ENCODE data around the gene TBX6. TPM values are rescaled to one million over a fixed set of nuclear protein-coding genes. Genes with fewer than 3 reads are reported as not detected.
A peak's percentile ranks its signal among the peaks of the same experiment; 100 is the strongest.

Gene TBX6
- polyA plus RNA-seq, 1 donor from 2014 or later: not detected

GRCh38 chr16:30122604-30123160, 31.0 kb upstream of the TBX6 start:
- Histone ChIP-seq H3F3A (ENCODE audit: insufficient read depth, low read length, poor library complexity, severe bottlenecking) (no peaks in the 10 kb centered on the region), H3K4me3 (ENCODE audit: low read length) (peak overlapping the region; percentile 90), H3K9ac (ENCODE audit: low read length) (peak overlapping the region; percentile 85), H3K9me3 (ENCODE audit: low read length) (no peaks in the 10 kb centered on the region), H3K27me3 (ENCODE audit: insufficient read depth, low read depth, low read length) (no peaks in the 10 kb centered on the region), H3K27ac (ENCODE audit: low read length) (peak overlapping the region; percentile 55), H4K20me1 (ENCODE audit: insufficient read depth) (no peaks in the 10 kb centered on the region), H3K9me2 (ENCODE audit: insufficient read depth, low read length) (no peaks in the 10 kb centered on the region), H3K79me2 (replicated peaks; ENCODE audit: insufficient read depth, low read length) (no peaks in the 10 kb centered on the region), H2AFZ (ENCODE audit: low read depth, low read length) (peak overlapping the region; percentile 75), H3K36me3 (ENCODE audit: insufficient read depth, low read length) (no peaks in the 10 kb centered on the region), H3K4me2 (ENCODE audit: low read length) (peak overlapping the region; percentile 80)
- no peak for TF ChIP-seq CTCF (IDR thresholded peaks at IDR 0.05; ENCODE audit: poor library complexity, severe bottlenecking)
- peak; percentile 8 for TF ChIP-seq REST (IDR thresholded peaks at IDR 0.05; ENCODE audit: borderline replicate concordance)
- no peak for TF ChIP-seq TAF1 (IDR thresholded peaks at IDR 0.05; ENCODE audit: low read depth)
- TF ChIP-seq MXI1 (conservative IDR thresholded peaks at IDR 0.05; ENCODE audit: poor library complexity, severe bottlenecking): peak; percentile 16
- peak; percentile 7 for TF ChIP-seq POLR2AphosphoS5 (IDR thresholded peaks at IDR 0.05)
- TF ChIP-seq EZH2 (IDR thresholded peaks at IDR 0.05; ENCODE audit: borderline replicate concordance, insufficient read depth, low read length, poor library complexity, severe bottlenecking): no peak
- no peak for TF ChIP-seq RAD21 (conservative IDR thresholded peaks at IDR 0.05)

GRCh38 chr16:30121741-30122571, 30.2 kb upstream of the TBX6 start:
- peak overlapping the region; percentile 90 for H3K4me3 ChIP-seq (ENCODE audit: low read length)
- H3K9me2 ChIP-seq (ENCODE audit: insufficient read depth, low read length): no peaks in the 10 kb centered on the region
- no peak for TF ChIP-seq SMC3 (conservative IDR thresholded peaks at IDR 0.05; ENCODE audit: poor library complexity)
- TF ChIP-seq POLR2AphosphoS5 (IDR thresholded peaks at IDR 0.05): no peak
- no peak for TF ChIP-seq CTCF (IDR thresholded peaks at IDR 0.05; ENCODE audit: poor library complexity, severe bottlenecking)
- no peak for TF ChIP-seq TAF1 (IDR thresholded peaks at IDR 0.05; ENCODE audit: low read depth)
- TF ChIP-seq REST (IDR thresholded peaks at IDR 0.05; ENCODE audit: borderline replicate concordance): no peak
- no peak for TF ChIP-seq MXI1 (conservative IDR thresholded peaks at IDR 0.05; ENCODE audit: poor library complexity, severe bottlenecking)
- no peak for TF ChIP-seq EZH2 (IDR thresholded peaks at IDR 0.05; ENCODE audit: borderline replicate concordance, insufficient read depth, low read length, poor library complexity, severe bottlenecking)
- H3K4me2 ChIP-seq (ENCODE audit: low read length): peak overlapping the region; percentile 80
- peak overlapping the region; percentile 55 for H3K27ac ChIP-seq (ENCODE audit: low read length)
- peak overlapping the region; percentile 75 for H2AFZ ChIP-seq (ENCODE audit: low read depth, low read length)
- H4K20me1 ChIP-seq (ENCODE audit: insufficient read depth): no peaks in the 10 kb centered on the region
- H3K9me3 ChIP-seq (ENCODE audit: low read length): no peaks in the 10 kb centered on the region
- no peaks in the 10 kb centered on the region for H3F3A ChIP-seq (ENCODE audit: insufficient read depth, low read length, poor library complexity, severe bottlenecking)
- no peaks in the 10 kb centered on the region for H3K27me3 ChIP-seq (ENCODE audit: insufficient read depth, low read depth, low read length)
- H3K79me2 ChIP-seq (replicated peaks; ENCODE audit: insufficient read depth, low read length): no peaks in the 10 kb centered on the region
- H3K36me3 ChIP-seq (ENCODE audit: insufficient read depth, low read length): no peaks in the 10 kb centered on the region
- peak overlapping the region; percentile 85 for H3K9ac ChIP-seq (ENCODE audit: low read length)

All from neural cell (in vitro differentiated cells).